NK-92 (cell line): ENCODE data around the gene SLIT2.

Source experiments
- DNase-seq: peaks from one replicate; lab custom pipeline; 2025; ENCODE audit not compliant: unreplicated experiment; lab: John Stamatoyannopoulos, UW

The SLIT2 gene, protein sequence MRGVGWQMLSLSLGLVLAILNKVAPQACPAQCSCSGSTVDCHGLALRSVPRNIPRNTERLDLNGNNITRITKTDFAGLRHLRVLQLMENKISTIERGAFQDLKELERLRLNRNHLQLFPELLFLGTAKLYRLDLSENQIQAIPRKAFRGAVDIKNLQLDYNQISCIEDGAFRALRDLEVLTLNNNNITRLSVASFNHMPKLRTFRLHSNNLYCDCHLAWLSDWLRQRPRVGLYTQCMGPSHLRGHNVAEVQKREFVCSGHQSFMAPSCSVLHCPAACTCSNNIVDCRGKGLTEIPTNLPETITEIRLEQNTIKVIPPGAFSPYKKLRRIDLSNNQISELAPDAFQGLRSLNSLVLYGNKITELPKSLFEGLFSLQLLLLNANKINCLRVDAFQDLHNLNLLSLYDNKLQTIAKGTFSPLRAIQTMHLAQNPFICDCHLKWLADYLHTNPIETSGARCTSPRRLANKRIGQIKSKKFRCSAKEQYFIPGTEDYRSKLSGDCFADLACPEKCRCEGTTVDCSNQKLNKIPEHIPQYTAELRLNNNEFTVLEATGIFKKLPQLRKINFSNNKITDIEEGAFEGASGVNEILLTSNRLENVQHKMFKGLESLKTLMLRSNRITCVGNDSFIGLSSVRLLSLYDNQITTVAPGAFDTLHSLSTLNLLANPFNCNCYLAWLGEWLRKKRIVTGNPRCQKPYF (N-terminal part only)

DNA sequence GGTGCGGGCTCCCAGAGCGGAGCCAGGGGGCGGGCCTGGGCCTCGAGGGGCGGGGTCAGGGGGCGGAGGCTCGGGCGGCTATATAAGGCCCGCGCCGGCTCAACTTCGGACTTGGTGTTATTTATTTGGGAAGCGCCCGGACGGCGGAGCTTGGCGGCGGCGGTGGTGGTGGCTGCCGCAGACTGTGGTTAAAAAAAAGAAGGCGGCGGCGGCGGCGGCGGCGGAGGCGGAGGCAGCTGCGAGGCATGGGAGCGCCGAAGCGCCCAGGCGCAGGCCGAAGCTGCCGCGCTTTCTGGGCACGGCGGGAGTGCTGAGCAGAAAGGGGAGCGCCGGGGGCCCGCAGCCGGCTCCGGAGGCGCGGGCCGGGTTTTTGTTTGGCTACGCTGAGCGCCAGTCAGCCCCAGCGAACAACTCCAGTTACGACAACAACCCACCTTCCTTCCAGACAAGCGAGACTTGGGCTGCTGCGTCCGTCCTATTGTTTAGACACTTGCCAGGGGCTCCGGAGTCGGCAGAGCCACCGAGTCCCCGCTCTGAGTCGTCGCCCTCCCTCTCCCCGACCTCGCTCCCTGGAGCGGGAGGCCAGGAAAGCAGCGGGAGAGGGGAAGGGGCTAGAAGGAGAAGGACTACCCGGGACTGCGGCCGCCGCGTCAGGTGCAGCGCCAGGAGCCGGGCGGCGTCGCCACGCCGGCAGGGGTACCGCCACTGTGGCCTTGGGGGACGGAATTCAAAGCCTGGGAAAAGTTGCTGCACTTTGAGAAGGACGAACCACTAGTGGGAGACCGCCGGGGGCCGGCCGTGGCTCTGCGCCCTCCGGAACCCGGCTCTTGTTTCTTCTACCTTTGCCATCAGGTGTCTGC is at the start of gene SLIT2:
TSS of gene SLIT2 (plus strand) at position 110 of the 860 bp plus-strand sequence. CDS start 1,911 bp downstream, outside the sequence.
- no peak for DNase-seq

DNA sequence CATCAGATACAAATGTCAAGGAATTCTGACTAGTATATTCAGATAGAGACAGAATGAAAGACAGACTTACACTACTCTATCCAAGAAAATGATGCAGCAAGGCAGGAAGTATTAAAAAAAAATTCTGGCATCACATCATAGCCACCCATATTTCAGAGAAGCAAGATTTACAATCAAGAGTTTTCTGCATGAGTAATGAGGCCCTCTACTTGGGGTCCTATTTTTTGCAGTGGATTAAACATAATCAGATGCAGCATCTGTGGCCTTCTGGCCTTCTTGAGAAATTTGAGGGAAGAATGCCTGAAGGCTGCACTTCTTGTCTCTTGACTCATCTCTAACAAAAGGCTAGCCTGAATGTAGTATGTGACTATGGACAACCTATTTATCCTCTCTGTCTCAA is 48.2 kb upstream of the SLIT2 start:
- DNase-seq, result no peak

GRCh38 chr4:20217521-20217920 is 34.2 kb upstream of the SLIT2 start:
- DNase-seq, result no peak

- no peak for DNase-seq
Measured at GRCh38 chr4:20217951-20218350, 33.8 kb upstream of the SLIT2 start.

GRCh38 chr4:20219521-20219920 is 32.2 kb upstream of the SLIT2 start:
- no peak for DNase-seq

GRCh38 chr4:20237894-20238537 is 13.7 kb upstream of the SLIT2 start:
- no peak for DNase-seq

DNA sequence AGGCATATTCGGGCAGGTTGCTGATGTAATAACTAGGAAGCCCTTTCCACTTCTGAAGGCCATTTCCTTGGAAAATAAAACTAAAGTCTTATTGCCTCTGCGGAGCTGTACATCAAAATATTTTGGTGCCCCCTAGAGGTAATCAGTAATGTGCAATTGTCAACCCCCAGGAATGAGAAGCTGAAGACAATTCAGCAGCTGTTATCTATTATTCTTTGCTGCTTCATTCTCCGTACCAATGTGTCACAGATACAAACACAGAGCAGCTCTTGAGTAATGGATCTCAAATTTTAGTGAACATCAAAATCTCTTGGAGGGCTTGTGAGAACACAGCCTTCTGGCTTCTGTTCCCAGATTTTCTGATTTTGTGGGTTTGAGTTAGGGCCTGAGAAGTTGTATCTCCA is 3.5 kb upstream of the SLIT2 start:
- no peak for DNase-seq

GRCh38 chr4:20249333-20249732 is 2.4 kb upstream of the SLIT2 start:
- DNase-seq, result no peak

DNA sequence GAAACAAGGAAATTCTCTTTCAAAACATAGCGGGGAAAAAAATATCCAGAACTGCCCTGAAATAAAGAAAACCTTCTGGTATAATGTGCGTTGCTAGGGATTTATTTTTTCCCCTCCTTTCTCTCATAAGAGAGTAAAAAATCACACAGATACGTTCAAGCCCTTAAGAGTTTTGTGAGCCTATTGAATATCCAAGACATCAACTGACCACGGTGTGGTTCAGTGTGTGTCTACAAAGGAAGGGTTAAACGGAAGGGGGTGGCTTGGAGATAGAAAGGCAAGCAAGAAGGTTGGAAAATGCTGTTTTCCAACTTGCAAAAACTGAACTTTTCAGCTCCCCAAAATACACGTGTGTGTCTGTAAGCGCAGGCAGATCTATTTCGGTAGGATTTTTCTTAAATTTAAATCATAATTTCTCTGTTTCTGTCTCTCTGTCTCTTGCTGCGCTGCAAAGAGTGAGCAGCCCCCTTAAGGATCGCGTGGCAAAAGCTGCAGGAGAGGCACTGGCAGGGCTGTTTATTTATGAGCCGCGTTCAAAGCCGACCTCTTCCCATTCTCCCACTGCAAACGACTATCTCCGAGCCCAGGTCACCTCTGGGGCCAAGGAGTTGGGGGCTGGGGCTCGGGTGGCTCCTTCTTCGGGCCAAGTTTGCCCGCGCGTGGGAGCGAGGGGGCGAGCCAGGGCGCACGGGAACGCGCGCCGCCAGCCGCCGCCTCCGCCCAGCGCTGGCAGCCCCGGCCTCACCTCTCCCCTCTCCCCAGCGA is 492 bp upstream of the SLIT2 start:
- no peak for DNase-seq

DNA sequence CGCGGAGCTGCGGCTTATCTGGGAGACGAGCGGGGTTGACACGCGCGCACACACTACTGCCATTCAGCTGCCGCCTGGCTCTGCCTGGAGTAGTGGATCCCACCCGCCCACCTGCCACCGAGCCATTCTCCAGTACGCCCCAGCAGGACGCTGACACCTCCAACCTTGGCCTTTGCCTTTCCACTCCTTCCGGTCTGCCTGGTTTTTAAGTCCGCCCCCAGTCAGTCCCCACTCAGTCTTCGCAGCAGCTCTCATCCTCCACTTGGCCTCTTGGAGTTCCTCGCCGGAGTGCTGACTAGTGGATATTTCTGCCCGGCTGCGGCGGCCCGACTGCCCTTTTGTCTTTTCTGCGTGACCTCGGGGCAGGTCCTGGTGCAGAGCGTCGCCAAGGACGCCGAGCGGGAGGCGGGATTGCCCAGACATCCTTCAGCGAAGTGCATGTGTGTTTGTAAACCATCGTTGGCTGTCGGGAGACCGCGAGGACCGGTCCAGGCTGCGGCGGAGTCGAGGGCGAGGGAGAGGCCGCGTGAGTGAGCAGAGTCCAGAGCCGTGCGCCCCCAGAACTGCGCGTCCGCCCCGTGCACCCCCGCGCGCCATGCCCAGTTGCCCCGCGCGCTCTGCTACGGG is 1.1 kb downstream of the SLIT2 start:
- DNase-seq, result no peak

GRCh38 chr4:20253283-20253734 is 1.6 kb downstream of the SLIT2 start:
- no peak for DNase-seq

- DNase-seq, result no peak
Measured at GRCh38 chr4:20253735-20254409, 2.2 kb downstream of the SLIT2 start.

- DNase-seq, result no peak
Measured at GRCh38 chr4:20254511-20255250, 3.0 kb downstream of the SLIT2 start.

DNA sequence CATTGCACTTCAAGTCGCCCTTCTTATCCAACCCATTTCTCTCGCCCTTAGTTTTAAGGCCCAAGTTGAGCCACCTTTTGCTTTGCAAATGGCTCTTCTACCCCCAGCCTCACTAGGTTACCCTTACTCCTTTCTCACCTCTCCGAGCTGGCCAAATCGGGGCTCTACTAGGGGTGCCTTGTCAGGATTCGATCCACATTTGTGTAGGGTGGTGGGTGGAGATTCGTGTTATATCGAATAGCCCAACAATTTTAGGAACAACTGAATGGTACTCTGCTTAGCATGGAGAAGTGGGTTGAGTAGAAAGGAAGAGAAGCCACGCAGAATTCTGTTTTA is 3.5 kb downstream of the SLIT2 start:
- no peak for DNase-seq

- no peak for DNase-seq
Measured at GRCh38 chr4:20255823-20256222, 4.1 kb downstream of the SLIT2 start.

- no peak for DNase-seq
Measured at GRCh38 chr4:20256381-20256881, 4.7 kb downstream of the SLIT2 start.

GRCh38 chr4:20259707-20260106 is 8.0 kb downstream of the SLIT2 start:
- no peak for DNase-seq

- DNase-seq, result no peak
Measured at GRCh38 chr4:20260821-20261220, 9.1 kb downstream of the SLIT2 start.
